Activated naive CD4-positive, alpha-beta T cell treated with anti-CD3 and anti-CD28 coated beads, Interleukin-2, amount 50 U/mL, for 72 hours (primary cell): ENCODE measurements around the gene ITGA8. TPM values are rescaled to one million over a fixed set of nuclear protein-coding genes. Genes with fewer than 3 reads are reported as not detected.

Experiments used
- ATAC-seq, 2 donors: fragments of 150-1000 bp; cut with Tn5 transposase; 2 replicates each; pipeline ENCODE4 v1.10.0; 2021; ENCODE audit warnings: mild to moderate bottlenecking in 2 of 2, moderate library complexity in 2 of 2
- DNase-seq, 2 donors: peaks; one replicate each; pipeline ENCODE4 v3.0.0; 2021 to 2022; ENCODE audit warnings: low spot score in 2 of 2
- H3K27ac Mint-ChIP-seq, 2 donors: one replicate each; pipeline ENCODE4 v1.8.0; 2022; ENCODE audit warnings: mild to moderate bottlenecking in 2 of 2, mixed read lengths in 2 of 2
- H3K36me3 Mint-ChIP-seq, 2 donors: one replicate each; pipeline ENCODE4 v1.8.0; 2022; ENCODE audit warnings: mixed read lengths in 2 of 2
- H3K9me3 Mint-ChIP-seq, 2 donors: one replicate each; pipeline ENCODE4 v1.8.0; 2022; ENCODE audit warnings: mixed read lengths in 2 of 2
- total RNA-seq, 2 donors: library from RNA; stranded (reverse); gene quantifications; one replicate each; pipeline ENCODE4 v1.2.3, GENCODE V29; 2022

Gene ITGA8
- total RNA-seq, 2 donors from 2014 or later, result not detected

GRCh38 chr10:15528859-15529239 lies 190.9 kb downstream of the ITGA8 start:
- no peaks in the 10 kb centered on the region for H3K36me3 Mint-ChIP-seq
- no peaks in the 10 kb centered on the region for H3K9me3 Mint-ChIP-seq
- DNase-seq (no peak), ATAC-seq (no peak)
- no peak overlapping the region for H3K27ac Mint-ChIP-seq

DNA sequence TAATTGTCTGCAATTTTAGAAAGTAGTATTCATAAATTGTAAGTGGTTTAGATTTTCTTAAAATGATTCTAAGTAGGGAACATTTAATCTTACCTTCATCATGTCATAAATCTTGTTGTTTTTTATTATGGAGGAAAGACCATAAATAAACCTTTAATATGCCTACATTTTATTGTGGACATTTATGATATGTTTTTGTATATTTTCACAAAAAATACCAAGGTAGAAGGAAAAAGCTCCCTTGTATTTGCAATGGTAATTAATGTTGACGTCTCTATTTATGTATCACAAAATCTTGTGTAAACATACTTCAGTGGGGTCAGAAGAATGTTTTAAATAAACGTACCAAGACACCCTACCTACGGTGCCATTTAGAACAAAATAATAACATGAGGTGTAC lies 193.0 kb downstream of the ITGA8 start:
- no peak for ATAC-seq
- no peak for DNase-seq
- Mint-ChIP-seq H3K27ac (no peak overlapping the region), H3K9me3 (no peaks in the 10 kb centered on the region), H3K36me3 (no peaks in the 10 kb centered on the region)

GRCh38 chr10:15521328-15521903 lies 198.3 kb downstream of the ITGA8 start:
- ATAC-seq, result no peak
- H3K27ac Mint-ChIP-seq, result no peak overlapping the region
- H3K9me3 Mint-ChIP-seq, result peaks cover 0 to 3% of the 10 kb centered on the region in 2 donors
- H3K36me3 Mint-ChIP-seq, result no peaks in the 10 kb centered on the region
- no peak for DNase-seq

DNA sequence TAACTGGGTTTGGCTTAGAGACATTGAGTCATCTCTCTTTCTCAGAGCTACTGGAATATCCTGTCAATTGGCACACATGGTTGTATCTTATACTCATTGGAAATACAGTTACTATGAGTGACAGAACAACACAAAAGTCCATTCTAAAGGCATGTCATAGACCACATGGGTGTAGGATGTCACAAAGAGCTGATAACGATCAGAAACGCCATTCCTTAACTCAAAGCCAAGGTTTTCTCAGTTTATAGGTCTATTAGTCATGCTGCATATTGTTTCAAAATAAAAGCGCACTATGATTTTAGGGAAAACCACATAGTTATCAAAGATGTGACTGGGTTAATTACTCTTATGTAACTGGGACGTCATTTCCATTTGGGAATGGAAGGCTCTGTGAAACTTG lies 201.5 kb downstream of the ITGA8 start:
- Mint-ChIP-seq H3K36me3 (no peaks in the 10 kb centered on the region), H3K27ac (no peak overlapping the region)
- DNase-seq, result no peak

DNA sequence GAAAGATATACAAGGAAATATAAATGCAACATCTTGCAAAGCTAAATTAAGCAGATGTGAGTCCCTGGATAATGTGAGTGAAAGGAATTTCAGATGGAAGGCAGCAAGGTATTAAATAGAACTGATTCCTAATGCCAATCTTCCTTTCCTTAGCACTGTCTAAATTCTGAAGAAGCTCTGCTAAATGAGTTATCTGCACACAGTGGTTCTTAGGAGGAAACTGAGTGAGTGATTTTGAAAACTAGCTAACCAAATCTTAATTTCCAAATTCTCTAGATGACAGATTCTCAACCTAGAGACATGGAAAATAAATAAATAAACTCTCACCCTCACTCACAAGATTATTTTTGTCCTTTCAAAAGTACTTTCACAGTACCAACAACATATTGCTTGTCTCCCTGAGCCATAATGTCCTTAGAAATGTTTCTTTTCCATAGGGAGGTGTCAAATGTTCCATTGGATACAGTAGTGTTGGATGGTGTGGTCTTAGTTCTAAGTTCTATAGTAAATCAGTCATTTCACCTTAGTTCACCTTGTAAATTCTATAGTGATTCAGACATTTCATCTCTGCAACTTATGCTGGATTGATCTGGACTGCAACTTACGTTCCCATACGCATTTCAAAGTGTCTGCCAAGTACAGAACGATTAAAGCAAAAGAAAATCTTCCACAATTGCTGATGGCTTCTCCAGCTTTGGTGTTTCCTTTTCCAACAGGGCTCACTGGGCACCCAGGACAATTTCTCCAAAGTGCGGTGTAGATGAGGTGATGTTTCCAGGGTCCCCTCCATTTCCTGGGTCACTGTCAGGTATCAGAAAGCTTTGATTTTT lies 203.3 kb downstream of the ITGA8 start:
- Mint-ChIP-seq H3K36me3 (no peaks in the 10 kb centered on the region), H3K27ac (no peak overlapping the region), H3K9me3 (peaks cover 0 to 3% of the 10 kb centered on the region in 2 donors)
- ATAC-seq (peak in 1 of 2 donors; percentile 78), DNase-seq (no peak)

More for the DNA sequence above, 201.5 kb downstream of the ITGA8 start:
- peaks cover 0 to 3% of the 10 kb centered on the region in 2 donors for H3K9me3 Mint-ChIP-seq
- peak in 1 of 2 donors; percentile 27 for ATAC-seq

- DNase-seq (no peak), ATAC-seq (no peak)
- no peak overlapping the region for H3K27ac Mint-ChIP-seq
- no peaks in the 10 kb centered on the region for H3K36me3 Mint-ChIP-seq
- H3K9me3 Mint-ChIP-seq, result peaks cover 0 to under 1% of the 10 kb centered on the region in 2 donors
Measured at GRCh38 chr10:15515202-15515601, 204.5 kb downstream of the ITGA8 start.

DNA sequence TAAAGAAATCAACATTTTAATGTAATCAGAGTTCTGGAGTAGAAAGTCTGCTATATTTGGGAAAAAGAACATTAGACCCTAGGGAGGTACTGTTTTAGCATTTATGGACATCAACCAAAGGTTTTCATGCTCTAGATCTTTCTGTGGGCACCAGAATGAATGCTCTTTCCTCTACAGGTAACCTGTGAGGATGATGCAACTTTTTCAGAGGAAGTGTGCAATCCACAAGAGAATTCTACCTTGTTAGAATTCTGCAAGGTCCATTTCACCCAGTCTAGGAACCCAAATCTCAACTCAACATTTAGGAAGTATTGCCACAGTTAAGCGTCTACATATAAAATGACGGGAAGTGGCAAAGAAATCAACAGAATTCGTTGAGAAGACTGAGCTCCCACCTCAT lies 208.8 kb downstream of the ITGA8 start:
- DNase-seq (no peak), ATAC-seq (no peak)
- Mint-ChIP-seq H3K9me3 (no peaks in the 10 kb centered on the region), H3K27ac (no peak overlapping the region), H3K36me3 (no peaks in the 10 kb centered on the region)

- no peak overlapping the region for H3K27ac Mint-ChIP-seq
Measured at GRCh38 chr10:15505329-15505728, 214.4 kb downstream of the ITGA8 start.

DNA sequence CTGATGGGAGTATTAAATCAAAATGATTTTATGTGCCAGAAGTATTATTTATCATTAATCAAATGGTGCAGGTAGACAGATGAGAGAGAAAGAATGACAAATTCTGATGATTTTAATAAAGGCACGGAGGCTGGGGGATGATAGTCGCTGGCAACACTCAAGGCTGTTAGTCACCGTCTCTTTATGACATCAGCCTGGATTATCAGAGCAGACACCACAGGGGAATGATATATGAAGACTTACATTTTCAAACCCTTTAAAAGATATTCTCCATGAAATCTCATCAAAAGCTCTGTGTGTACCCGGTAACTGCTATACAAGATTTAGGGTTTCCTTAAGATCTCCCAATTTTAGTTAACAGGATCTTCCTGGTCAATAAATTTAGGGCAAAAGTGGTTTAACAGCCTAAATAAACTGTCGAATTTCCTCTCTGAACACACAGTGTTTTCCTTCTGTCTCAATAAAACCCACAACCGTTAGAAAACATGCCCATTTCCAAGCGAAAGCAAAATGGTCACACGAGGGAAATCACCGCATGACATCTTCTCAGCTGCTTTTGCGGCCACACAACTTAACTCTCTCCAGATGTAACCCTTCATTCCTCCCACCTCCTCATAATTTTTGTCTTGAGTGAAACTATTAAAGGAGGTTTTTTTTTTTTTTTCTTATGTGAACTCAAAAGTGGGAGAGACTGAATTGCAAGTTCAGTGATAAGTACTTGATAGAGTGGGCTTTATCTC lies 215.5 kb downstream of the ITGA8 start:
- DNase-seq (no peak), ATAC-seq (peak in 1 of 2 donors; percentile 46)
- Mint-ChIP-seq H3K27ac (no peak overlapping the region), H3K36me3 (peaks cover 0 to under 1% of the 10 kb centered on the region in 2 donors), H3K9me3 (peaks cover 0 to 6% of the 10 kb centered on the region in 2 donors)

More at GRCh38 chr10:15505329-15505728, 214.4 kb downstream of the ITGA8 start:
- DNase-seq (no peak), ATAC-seq (no peak)
- H3K9me3 Mint-ChIP-seq, result peaks cover 0 to 5% of the 10 kb centered on the region in 2 donors
- H3K36me3 Mint-ChIP-seq, result no peaks in the 10 kb centered on the region

DNA sequence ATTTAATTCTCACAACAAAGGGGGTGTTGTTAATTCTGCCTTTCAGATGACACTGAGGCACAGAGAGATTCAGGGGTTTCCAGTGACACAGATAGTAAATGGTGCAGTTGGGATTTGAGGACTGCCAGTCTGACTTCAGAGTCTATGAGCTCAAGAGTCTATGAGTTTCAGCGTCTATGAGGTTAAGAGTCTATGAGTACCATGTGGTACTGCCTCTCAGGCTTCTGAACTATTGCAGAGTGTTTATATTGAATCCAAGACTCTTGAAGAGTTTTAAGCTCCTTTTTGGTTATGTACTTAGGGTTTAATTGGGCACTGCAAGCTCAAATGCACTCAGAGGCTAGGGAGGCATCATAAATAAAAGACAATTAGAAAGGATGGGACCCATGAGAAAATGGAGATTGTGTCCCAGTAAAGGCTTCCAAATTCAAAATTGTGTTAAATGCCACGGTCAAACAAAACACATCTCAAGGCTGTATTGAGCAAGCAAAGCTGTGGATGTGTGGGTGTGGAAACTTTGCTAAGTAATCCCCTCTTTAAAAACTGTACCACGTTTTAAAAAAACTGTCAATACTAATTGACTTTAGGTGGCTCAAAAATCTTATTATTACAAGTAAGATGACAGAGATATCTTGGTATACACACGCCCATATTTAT lies 224.7 kb downstream of the ITGA8 start:
- DNase-seq (no peak), ATAC-seq (no peak)
- Mint-ChIP-seq H3K9me3 (peaks cover 0 to 3% of the 10 kb centered on the region in 2 donors), H3K36me3 (peaks cover 0 to 4% of the 10 kb centered on the region in 2 donors), H3K27ac (no peak overlapping the region)

GRCh38 chr10:15491856-15492642 lies 227.7 kb downstream of the ITGA8 start:
- Mint-ChIP-seq H3K36me3 (no peaks in the 10 kb centered on the region), H3K9me3 (no peaks in the 10 kb centered on the region), H3K27ac (no peak overlapping the region)
- ATAC-seq (no peak), DNase-seq (no peak)

DNA sequence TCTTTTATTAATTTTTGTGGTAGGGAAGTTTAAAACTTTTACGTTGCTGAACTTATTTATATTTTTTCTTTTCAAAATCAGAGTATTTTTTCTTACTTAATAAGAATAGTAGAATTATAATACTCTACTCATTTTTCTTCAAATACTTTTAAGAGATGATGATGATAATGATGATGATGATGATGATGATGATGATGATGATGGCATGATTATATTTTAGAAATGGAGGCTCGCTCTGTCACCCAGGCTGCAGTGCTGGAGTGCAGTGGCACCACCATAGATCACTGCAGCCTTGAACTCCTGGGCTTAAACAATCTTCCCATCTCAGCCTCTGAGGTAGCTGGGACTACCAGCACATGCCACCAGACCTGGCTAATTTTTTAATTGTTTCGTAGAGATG lies 230.3 kb downstream of the ITGA8 start:
- DNase-seq (no peak), ATAC-seq (no peak)
- no peak overlapping the region for H3K27ac Mint-ChIP-seq
- H3K9me3 Mint-ChIP-seq, result no peaks in the 10 kb centered on the region
- no peaks in the 10 kb centered on the region for H3K36me3 Mint-ChIP-seq

DNA sequence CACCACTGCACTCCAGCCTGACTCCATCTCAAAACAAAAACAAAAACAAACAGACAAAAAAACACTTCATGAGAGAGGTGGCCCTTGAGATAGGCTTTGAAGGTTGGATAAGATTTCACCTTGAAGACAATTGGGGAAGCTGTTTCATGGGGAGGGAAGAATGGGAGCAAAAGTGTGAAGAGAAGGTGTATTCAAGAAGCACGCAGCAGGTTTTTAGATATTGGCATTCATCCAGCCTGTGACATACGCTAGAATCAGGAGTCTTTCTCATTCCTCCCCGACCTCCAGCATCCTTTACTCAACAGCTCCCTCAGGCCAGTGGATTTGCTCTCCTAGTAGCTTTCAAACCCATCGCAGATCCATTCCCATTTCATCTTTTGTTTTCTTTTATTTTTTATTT lies 232.3 kb downstream of the ITGA8 start:
- Mint-ChIP-seq H3K27ac (no peak overlapping the region), H3K36me3 (no peaks in the 10 kb centered on the region), H3K9me3 (no peaks in the 10 kb centered on the region)
- no peak for ATAC-seq
- DNase-seq, result no peak

DNA sequence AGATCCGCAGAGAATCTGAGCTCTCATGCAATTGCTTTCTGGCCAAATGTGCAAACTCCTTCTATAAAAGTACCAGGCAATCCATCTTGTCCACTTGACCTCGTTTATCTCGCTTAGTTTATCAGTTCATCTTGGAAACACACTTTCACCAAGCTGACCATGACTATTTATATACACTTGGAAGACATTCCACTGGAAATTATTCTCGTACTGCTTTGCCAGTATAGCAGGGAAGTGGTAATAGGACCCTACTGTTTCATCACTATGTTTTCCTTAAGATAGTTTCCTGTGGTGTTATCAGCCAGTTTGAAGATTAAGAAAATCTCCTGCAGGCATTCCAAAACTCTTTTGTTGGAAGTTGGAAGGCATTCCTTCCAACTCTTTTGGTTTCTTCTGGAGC lies 233.3 kb downstream of the ITGA8 start:
- no peaks in the 10 kb centered on the region for H3K9me3 Mint-ChIP-seq
- H3K27ac Mint-ChIP-seq, result no peak overlapping the region
- H3K36me3 Mint-ChIP-seq, result no peaks in the 10 kb centered on the region
- no peak for DNase-seq
- no peak for ATAC-seq

DNA sequence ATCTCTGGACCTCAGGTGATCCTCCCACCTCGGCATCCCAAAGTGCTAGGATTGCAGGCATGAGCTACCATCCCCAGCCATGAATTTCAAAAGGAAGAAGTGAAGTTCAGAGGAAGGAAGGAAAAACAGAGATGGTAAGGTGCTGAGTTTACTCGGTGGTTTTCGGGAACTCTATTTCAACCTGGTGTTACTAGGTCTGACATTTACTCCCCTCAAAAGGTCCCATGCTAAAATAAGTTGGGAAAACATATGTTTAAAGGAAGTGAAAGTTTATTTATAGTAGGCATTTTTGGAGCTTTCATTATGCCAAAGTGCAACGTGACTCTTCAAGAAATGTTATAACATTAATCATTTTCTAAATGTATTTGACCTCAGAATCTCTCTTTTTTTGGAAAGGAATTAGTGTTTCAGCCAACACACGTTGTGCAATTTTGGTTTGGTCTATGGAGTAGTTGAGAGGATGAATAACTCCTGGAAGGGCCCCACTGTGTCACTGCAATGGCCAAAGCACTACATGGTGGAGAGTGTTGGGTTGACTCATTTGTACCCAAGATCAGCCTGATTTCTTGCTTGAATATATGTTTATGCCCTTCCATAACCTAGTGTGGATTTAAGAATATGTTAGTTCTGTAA lies 233.9 kb downstream of the ITGA8 start:
- no peak for DNase-seq
- no peaks in the 10 kb centered on the region for H3K9me3 Mint-ChIP-seq
- ATAC-seq, result no peak
- no peak overlapping the region for H3K27ac Mint-ChIP-seq
- no peaks in the 10 kb centered on the region for H3K36me3 Mint-ChIP-seq

DNA sequence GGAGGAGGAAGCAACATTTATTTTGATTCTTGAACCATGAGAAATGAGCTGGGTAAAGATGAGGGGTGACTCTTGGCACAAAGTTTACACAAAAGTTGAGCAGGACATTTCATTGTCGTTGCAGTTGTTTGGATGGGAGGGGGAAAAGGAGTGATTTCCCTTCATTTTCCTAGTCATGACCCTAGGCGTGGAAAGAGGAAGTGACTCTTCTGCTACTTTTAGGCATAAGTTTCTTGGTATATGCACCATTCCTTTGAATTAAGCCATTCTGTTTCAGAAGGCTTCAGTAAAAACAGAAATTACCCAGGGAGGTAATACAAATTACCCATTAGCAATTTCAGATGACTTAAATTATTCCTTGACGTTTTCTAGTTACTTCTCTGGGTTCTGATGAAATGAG lies 234.7 kb downstream of the ITGA8 start:
- Mint-ChIP-seq H3K9me3 (no peaks in the 10 kb centered on the region), H3K36me3 (no peaks in the 10 kb centered on the region), H3K27ac (no peak overlapping the region)
- DNase-seq, result no peak
- no peak for ATAC-seq
